Testis (tissue), 3 donors: Measurements from ENCODE around the gene SAP25. TPM values are rescaled to one million over a fixed set of nuclear protein-coding genes. Genes with fewer than 3 reads are reported as not detected.
A peak's percentile ranks its signal among the peaks of the same experiment; 100 is the strongest.

Experiments
- DNase-seq: peaks from one replicate; pipeline ENCODE4 v3.0.0-alpha.2; 2019
- H3K27ac ChIP-seq, 2 donors: fragments of 200-600 bp; sonication (generic); one replicate each; pipeline ENCODE4 v1.5.1; 2019
- H3K27me3 ChIP-seq: fragments of 200-600 bp; sonication (generic); one replicate; pipeline ENCODE4 v1.5.1; 2019
- H3K36me3 ChIP-seq: fragments of 200-600 bp; sonication (generic); one replicate; pipeline ENCODE4 v1.5.1; 2017; ENCODE audit warnings: low read depth; ENCODE audit errors: missing control alignments
- H3K4me1 ChIP-seq: fragments of 200-600 bp; sonication (generic); one replicate; pipeline ENCODE4 v1.5.1; 2019
- H3K4me3 ChIP-seq, 2 donors: fragments of 200-600 bp; sonication (generic); one replicate each; pipeline ENCODE4 v1.5.1; 2017 to 2019
- H3K9me3 ChIP-seq: fragments of 200-600 bp; sonication (generic); one replicate; pipeline ENCODE4 v1.5.1; 2017
- POLR2A ChIP-seq: fragments of 450-650 bp; IDR thresholded peaks from one replicate; pipeline ENCODE4 v1.6.1; 2017; ENCODE audit warnings: antibody characterized with exemption, mild to moderate bottlenecking, moderate library complexity
- WGBS, 2 donors: methylation state at CpG; one replicate each; pipeline ENCODE4 v1.1.5; 2018; 5-methylcytosine and 5-hydroxymethylcytosine counted together
- intact Hi-C: fragments of 100-400 bp; cut with DNase I; formaldehyde crosslinking; loops from one replicate; pipeline ENCODE4 v1.15.1; 2023; ENCODE audit warnings: low total_unique reads
- polyA plus RNA-seq: library from polyadenylated mRNA; stranded (reverse); fragments of 350-450 nt; fragmentation: Illumina TruSeq; extraction: RNeasy Lipid Tissue Mini Kit (QIAGEN cat#74804); gene quantifications from one replicate; pipeline ENCODE4 v1.2.3, GENCODE V29; 2014; ENCODE audit warnings: low read depth, low replicate concordance; ENCODE audit not compliant: insufficient read depth
- total RNA-seq, 2 donors: library from RNA; depleted of rRNA; stranded (reverse); fragments of >200 nt; gene quantifications; one replicate each; pipeline ENCODE4 v1.2.3, GENCODE V29; 2016
- TF ChIP-seq, protein P1 (sequence below), 3 experiments: fragments of 450-650 bp in 2 of 3; fragments of 200-600 bp in 1 of 3; sonication (generic) in 1 of 3; IDR thresholded peaks; one replicate each; pipeline ENCODE4 v1.5.1; 2016 to 2019; ENCODE audit warnings: antibody characterized with exemption in 3 of 3, mild to moderate bottlenecking in 2 of 3, moderate library complexity in 1 of 3

Gene SAP25
- total and polyA plus RNA-seq, 3 donors from 2014 or later = 28.4 to 30.3 (median 29.9) TPM

DNA sequence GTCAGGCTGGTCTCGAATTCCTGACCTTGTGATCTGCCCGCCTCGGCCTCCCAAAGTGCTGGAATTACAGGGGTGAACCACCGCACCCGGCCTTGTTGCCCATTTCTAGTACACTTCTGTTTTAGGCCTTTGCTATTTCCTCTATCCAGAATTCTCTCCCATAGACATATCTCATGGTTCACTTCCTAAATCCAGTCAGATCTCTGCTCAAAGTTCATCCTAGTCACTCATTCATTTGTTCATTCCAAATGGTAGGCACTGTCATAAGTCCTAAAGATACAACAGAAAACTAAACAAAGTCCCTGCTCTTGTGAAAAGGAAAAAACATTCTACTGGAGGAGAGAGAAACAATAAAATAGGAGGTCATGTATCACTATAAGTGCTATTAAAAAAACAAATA, 36.3 kb upstream of the SAP25 start:
- WGBS, 2 donors = 93 to 98% methylated on average over 5 of the region's 5 CpGs
- Histone ChIP-seq H3K27ac (no peak overlapping the region), H3K9me3 (no peaks in the 10 kb centered on the region), H3K4me1 (peaks cover 23% of the 10 kb centered on the region), H3K27me3 (no peaks in the 10 kb centered on the region), H3K4me3 (no peak overlapping the region), H3K36me3 (no peaks in the 10 kb centered on the region)
- DNase-seq = no peak
- intact Hi-C loops = no loop called here
- no peak for TF ChIP-seq POLR2A
- TF ChIP-seq, protein P1, sequence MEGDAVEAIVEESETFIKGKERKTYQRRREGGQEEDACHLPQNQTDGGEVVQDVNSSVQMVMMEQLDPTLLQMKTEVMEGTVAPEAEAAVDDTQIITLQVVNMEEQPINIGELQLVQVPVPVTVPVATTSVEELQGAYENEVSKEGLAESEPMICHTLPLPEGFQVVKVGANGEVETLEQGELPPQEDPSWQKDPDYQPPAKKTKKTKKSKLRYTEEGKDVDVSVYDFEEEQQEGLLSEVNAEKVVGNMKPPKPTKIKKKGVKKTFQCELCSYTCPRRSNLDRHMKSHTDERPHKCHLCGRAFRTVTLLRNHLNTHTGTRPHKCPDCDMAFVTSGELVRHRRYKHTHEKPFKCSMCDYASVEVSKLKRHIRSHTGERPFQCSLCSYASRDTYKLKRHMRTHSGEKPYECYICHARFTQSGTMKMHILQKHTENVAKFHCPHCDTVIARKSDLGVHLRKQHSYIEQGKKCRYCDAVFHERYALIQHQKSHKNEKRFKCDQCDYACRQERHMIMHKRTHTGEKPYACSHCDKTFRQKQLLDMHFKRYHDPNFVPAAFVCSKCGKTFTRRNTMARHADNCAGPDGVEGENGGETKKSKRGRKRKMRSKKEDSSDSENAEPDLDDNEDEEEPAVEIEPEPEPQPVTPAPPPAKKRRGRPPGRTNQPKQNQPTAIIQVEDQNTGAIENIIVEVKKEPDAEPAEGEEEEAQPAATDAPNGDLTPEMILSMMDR (IDR thresholded peaks at IDR 0.05) = no peak

DNA sequence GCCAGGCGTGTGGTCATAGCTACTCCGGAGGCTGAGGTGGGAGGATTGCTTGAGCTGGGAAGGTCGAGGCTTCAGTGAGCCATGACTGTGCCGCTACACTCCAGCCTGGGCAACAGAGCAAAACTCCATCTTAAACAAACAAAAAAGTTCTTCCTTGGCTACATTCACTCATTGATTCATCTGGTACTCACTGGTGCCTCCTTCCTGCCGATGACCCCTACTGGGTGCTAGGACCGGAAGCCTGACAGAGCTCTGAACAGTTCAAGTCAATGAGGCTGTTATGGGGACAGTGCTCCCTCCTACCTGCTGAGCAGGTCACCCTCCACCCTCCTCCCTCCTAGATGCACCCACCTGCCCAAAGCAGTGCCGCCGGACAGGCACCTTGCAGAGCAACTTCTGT, 33.4 kb upstream of the SAP25 start:
- Histone ChIP-seq H3K4me1 (peaks cover 28% of the 10 kb centered on the region), H3K4me3 (no peak overlapping the region), H3K27me3 (no peaks in the 10 kb centered on the region), H3K27ac (no peak overlapping the region), H3K9me3 (no peaks in the 10 kb centered on the region), H3K36me3 (no peaks in the 10 kb centered on the region)
- 83 to 89% methylated on average over 6 to 8 of the region's 8 CpGs for WGBS, 2 donors
- TF ChIP-seq POLR2A = no peak
- TF ChIP-seq, protein P1 (IDR thresholded peaks at IDR 0.05) = no peak
- no peak for DNase-seq
- intact Hi-C loops = no loop called here

DNA sequence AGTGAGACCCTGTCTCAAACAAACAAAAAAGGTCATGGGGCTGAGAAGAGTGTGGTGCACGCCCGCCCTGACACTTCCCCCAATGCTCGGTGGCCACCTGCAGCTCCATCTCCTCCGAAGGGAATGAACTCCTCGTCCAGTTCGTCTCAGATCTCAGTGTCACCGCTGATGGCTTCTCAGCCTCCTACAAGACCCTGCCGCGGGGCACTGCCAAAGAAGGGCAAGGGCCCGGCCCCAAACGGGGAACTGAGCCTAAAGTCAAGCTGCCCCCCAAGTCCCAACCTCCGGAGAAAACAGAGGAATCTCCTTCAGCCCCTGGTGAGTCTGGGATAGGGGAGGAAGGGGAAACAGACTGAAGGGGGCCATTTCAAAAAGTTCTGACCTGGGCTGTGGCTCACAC, 32.6 kb upstream of the SAP25 start:
- no peak for DNase-seq
- no peak for TF ChIP-seq POLR2A
- TF ChIP-seq, protein P1 (IDR thresholded peaks at IDR 0.05) = no peak
- 81 to 86% methylated on average over 12 of the region's 12 CpGs for WGBS, 2 donors
- Histone ChIP-seq H3K4me1 (peaks cover 29% of the 10 kb centered on the region), H3K27ac (no peak overlapping the region), H3K9me3 (no peaks in the 10 kb centered on the region), H3K4me3 (no peak overlapping the region), H3K36me3 (no peaks in the 10 kb centered on the region), H3K27me3 (no peaks in the 10 kb centered on the region)
- intact Hi-C loops = no loop called here

DNA sequence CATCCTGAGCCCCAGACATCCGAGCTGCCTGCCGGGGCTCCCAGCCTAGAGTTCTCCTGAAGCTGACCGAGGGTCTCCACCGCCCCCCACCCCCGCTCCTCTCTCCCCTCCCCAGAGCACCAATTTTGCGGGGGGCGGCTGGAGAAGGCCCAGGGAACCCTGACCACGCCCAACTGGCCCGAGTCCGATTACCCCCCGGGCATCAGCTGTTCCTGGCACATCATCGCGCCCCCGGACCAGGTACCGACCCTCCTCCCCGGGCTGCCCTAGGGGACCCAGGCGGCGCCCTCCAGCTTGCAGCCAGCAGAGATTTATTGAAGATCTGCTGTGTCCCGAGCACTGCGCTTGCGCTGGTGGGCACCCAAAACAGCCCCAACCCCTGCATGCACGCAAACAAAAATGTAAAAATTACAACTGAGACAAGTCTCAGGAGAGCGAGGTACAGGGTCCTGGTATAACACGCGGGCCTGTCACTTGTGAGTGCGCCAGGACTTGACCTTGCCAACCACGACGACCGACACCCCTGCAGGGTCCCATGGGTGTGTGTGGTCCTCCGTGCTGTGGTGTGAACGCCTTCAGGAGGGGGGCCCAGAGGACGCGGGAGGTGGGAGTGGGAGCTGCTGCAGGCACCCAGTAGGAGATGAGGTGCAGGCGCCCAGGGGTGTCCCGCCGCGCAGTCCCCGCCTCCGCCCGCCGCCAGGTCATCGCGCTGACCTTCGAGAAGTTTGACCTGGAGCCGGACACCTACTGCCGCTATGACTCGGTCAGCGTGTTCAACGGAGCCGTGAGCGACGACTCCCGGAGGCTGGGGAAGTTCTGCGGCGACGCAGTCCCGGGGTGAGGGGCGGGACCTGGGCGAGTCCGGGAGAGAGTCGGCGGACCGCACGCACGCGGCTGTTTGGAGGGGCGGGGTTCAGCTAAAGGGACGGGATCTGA, 31.5 kb upstream of the SAP25 start:
- no peaks in the 10 kb centered on the region for H3K27me3 ChIP-seq
- 17 to 22% methylated on average over 34 to 64 of the region's 68 CpGs for WGBS, 2 donors
- H3K36me3 ChIP-seq = no peaks in the 10 kb centered on the region
- peak overlapping the region; percentile 56 to 62 for H3K4me3 ChIP-seq
- peak overlapping the region; percentile 79 to 81 for H3K27ac ChIP-seq
- H3K9me3 ChIP-seq = no peaks in the 10 kb centered on the region
- H3K4me1 ChIP-seq = peaks cover 30% of the 10 kb centered on the region
- no peak for DNase-seq
- TF ChIP-seq POLR2A = no peak
- TF ChIP-seq, protein P1 (IDR thresholded peaks at IDR 0.05) = no peak
- intact Hi-C loops = no loop called here
